ENCODE results near the gene GPRC5C.

GPRC5C gene

DNA sequence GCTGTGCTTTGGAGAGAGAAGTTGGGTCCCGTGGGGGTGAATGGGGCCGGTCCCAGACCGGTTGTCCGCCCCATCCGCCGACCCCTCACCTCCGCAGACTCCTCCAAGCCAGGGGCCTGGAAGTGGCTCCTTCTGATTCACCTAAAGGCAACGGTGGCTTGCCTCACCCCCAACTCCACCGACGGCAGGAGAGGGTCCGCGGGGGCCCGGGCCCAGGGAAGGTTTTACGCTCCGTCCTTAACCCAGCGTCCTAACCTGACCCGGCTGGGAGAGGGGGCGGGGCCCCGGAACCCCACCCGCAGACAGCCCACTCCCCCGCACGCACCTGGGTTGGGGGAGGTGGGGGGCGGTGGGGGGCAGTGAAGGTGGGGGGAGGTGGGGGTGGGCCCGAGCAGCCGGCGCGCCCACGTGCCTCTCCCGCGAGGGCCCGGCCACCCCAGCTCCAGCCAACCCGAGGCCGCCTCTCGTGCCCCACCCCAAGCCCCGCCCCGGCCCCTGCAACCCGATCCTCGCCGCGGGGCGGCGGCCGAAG lies 21.8 kb downstream of the GPRC5C start:
- Histone ChIP-seq H3K4me1 (ENCODE audit: control insufficient read depth, insufficient read depth, low read length, unreplicated experiment) (no peaks in the 10 kb centered on the region), H2AFZ (ENCODE audit: low read length, unreplicated experiment) (no peak overlapping the region), H3K36me3 (ENCODE audit: insufficient read depth, low read length) (no peaks in the 10 kb centered on the region), H3K27me3 (ENCODE audit: insufficient read depth, low read length) (peaks cover 15% of the 10 kb centered on the region; the same call in 1 of the 2 replicates), H3K27ac (ENCODE audit: low read depth, low read length) (no peak overlapping the region), H3K79me2 (ENCODE audit: control insufficient read depth, insufficient read depth, low read length, unreplicated experiment) (no peaks in the 10 kb centered on the region), H3K4me3 (ENCODE audit: low read depth, low read length) (peak overlapping the region; percentile 69)

DNA sequence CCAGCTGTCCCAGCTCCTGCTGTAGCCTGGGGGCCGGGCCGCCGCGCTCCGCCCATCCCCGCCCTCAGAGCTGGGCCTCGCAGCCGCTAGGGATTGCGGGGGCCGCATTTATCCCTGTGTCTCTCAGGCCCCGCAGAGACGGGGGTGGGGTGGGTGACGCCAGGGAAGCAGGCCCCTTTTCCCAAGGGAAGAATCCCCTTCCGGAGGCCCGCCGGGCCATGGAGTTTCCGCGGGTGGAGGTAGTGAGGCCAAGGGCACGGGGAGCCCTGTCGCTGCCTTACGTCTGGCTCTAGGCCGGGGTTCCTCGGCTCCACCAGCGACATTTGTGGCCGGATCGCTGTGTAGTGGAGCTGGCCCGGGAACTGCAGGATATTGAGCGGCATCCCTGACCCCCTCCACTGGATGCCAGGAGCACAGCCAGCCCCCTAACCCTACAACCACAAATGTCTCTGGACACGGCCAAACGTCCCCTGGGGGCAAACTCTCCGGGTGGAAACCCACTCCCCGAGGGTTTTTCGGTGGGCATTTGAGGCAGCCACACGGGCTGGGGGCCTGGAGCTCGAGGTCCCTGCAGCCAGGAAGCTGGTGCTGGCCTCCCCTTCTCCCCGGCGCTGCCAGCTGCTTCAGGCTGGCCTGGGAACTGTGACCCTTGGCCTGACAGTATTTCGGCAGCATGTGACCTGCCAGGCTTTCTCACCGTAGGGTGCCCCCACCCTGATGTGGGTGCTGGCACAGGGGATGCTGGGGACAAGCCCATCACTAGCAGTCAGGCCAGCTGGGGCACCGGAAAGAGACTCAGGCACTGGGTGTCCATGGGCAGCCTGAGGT lies 22.5 kb downstream of the GPRC5C start:
- Histone ChIP-seq H3K4me3 (ENCODE audit: low read depth, low read length) (peak overlapping the region; percentile 69), H3K27ac (ENCODE audit: low read depth, low read length) (no peak overlapping the region), H3K4me1 (ENCODE audit: control insufficient read depth, insufficient read depth, low read length, unreplicated experiment) (no peaks in the 10 kb centered on the region), H3K27me3 (ENCODE audit: insufficient read depth, low read length) (peaks cover 15% of the 10 kb centered on the region; the same call in 1 of the 2 replicates), H3K36me3 (ENCODE audit: insufficient read depth, low read length) (no peaks in the 10 kb centered on the region), H2AFZ (ENCODE audit: low read length, unreplicated experiment) (peak overlapping the region; percentile 9), H3K79me2 (ENCODE audit: control insufficient read depth, insufficient read depth, low read length, unreplicated experiment) (no peaks in the 10 kb centered on the region)

DNA sequence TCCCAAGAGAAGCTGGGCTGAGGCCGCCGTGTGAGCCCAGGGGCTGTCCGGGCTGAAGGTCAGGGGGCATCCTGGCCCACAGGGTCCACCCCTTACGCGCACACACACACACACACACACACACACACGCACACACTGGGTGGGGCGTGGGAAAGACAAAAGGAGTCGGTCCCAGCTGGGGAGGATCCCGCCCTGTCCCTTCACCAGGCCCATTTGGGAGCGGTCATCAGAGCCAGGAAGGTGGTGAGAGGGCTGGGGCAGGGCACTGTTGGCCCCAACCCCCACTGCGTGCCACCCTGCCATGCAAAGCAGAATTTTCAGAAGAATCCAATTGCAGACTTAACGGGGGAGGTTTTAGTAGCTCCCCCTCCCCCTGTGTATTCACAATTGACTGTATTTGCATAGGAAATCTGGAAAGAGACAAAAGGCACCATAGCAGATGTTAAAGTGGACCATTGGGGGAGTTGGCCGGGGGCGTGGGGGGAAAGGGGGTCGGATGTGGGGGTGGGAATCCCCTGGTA lies 23.2 kb downstream of the GPRC5C start:
- H3K4me3 ChIP-seq (ENCODE audit: low read depth, low read length): no peak overlapping the region
- H3K36me3 ChIP-seq (ENCODE audit: insufficient read depth, low read length): no peaks in the 10 kb centered on the region
- no peak overlapping the region for H2AFZ ChIP-seq (ENCODE audit: low read length, unreplicated experiment)
- H3K27me3 ChIP-seq (ENCODE audit: insufficient read depth, low read length): peaks cover 15% of the 10 kb centered on the region; the same call in 1 of the 2 replicates
- no peaks in the 10 kb centered on the region for H3K79me2 ChIP-seq (ENCODE audit: control insufficient read depth, insufficient read depth, low read length, unreplicated experiment)
- H3K4me1 ChIP-seq (ENCODE audit: control insufficient read depth, insufficient read depth, low read length, unreplicated experiment): no peaks in the 10 kb centered on the region
- no peak overlapping the region for H3K27ac ChIP-seq (ENCODE audit: low read depth, low read length)

DNA sequence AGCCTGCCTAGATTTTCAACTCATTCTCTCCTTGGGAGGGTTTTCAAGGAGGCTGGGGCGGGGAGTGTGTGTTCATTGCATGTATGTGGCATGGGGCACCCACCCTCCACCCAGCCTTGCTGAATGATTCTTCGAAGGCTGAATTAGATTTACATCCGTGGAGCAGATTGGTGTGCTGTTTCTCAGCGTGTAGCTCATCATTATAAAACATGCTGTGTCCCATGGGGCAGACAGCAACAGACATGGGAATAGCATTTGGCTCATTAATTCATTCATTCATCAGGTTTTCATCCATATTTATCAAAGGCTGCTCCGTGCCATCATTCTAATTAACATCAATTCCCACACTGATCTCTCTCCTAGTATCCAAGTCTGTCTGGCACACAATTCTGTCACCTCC lies 23.9 kb downstream of the GPRC5C start:
- no peak overlapping the region for H3K4me3 ChIP-seq (ENCODE audit: low read depth, low read length)
- H3K4me1 ChIP-seq (ENCODE audit: control insufficient read depth, insufficient read depth, low read length, unreplicated experiment): no peaks in the 10 kb centered on the region
- peaks cover 15% of the 10 kb centered on the region; the same call in 1 of the 2 replicates for H3K27me3 ChIP-seq (ENCODE audit: insufficient read depth, low read length)
- no peak overlapping the region for H3K27ac ChIP-seq (ENCODE audit: low read depth, low read length)
- no peaks in the 10 kb centered on the region for H3K36me3 ChIP-seq (ENCODE audit: insufficient read depth, low read length)
- no peaks in the 10 kb centered on the region for H3K79me2 ChIP-seq (ENCODE audit: control insufficient read depth, insufficient read depth, low read length, unreplicated experiment)
- H2AFZ ChIP-seq (ENCODE audit: low read length, unreplicated experiment): no peak overlapping the region

DNA sequence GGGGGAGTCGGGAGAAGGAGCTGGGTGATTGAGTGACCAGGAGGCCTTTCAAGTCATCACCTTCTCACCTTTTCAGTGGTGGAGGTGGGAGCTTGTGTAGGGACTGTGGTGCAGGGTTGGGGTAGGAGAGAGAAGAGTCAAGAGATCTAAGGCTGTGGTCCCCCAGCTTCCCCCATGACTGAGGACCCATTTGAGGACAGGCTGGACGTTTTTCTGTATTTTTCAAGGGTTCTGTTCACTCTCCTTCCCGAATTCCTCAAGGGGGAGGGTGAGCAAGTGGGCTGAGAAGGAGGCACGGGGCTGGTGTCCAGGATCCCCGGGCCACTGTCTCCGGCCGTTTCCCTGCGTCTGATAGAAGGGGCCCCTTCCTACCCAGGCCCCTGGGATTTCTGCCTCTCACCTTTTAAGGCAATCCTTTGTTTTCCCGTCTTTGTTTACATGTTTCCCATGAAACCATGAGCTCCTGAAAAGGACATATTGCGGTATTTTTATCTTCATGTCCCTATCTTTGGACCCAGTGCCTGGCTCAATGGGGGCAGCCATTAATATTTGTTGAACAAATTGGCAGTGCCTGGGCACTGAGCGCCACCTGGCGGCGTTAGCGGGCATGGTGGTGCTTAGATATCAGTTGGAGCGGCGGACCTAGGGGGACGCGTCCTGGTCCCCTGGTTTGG lies 25.4 kb downstream of the GPRC5C start:
- H3K4me1 ChIP-seq (ENCODE audit: control insufficient read depth, insufficient read depth, low read length, unreplicated experiment): no peaks in the 10 kb centered on the region
- H3K27me3 ChIP-seq (ENCODE audit: insufficient read depth, low read length): peaks cover 18% of the 10 kb centered on the region; the same call in 1 of the 2 replicates
- no peaks in the 10 kb centered on the region for H3K36me3 ChIP-seq (ENCODE audit: insufficient read depth, low read length)
- no peak overlapping the region for H2AFZ ChIP-seq (ENCODE audit: low read length, unreplicated experiment)
- H3K79me2 ChIP-seq (ENCODE audit: control insufficient read depth, insufficient read depth, low read length, unreplicated experiment): no peaks in the 10 kb centered on the region
- no peak overlapping the region for H3K27ac ChIP-seq (ENCODE audit: low read depth, low read length)
- H3K4me3 ChIP-seq (ENCODE audit: low read depth, low read length): no peak overlapping the region

DNA sequence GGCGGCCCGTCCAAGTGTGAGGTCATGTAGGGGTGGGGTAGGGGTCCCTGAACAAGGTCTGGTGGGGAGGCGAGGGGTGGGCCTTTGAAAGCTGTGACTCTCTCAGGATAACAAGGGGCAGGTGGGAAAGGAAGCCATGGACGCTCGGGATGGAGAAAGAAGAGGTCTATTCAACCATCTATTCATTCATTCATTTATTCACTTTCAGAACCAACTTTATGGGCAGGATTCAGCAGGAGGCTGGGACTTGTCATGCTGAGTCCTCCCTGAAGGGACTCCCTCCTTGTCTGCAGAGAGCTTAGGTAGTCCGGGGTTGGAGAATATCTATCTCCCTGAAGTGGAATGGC lies 25.9 kb downstream of the GPRC5C start:
- H2AFZ ChIP-seq (ENCODE audit: low read length, unreplicated experiment): no peak overlapping the region
- no peaks in the 10 kb centered on the region for H3K4me1 ChIP-seq (ENCODE audit: control insufficient read depth, insufficient read depth, low read length, unreplicated experiment)

DNA sequence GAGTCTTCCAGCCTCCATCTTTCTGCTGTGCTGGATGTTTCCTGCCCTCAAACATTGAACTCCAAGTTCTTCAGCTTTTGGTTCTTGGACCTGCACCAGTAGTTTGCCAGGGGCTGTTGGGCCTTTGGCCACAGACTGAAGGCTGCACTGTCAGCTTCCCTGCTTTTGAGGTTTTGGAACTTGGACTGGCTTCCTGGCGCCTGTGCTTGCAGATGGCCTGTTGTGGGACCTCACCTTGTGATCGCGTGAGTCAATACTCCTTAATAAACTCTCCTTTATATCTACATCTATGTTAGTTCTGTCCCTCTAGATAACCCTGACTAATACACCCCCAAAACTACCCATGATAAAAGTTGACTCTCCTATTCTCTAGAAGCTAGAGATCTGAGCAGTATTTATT lies 26.9 kb downstream of the GPRC5C start:
- Histone ChIP-seq H3K27me3 (ENCODE audit: insufficient read depth, low read length) (peaks cover 5% of the 10 kb centered on the region; the same call in 1 of the 2 replicates), H3K4me1 (ENCODE audit: control insufficient read depth, insufficient read depth, low read length, unreplicated experiment) (no peaks in the 10 kb centered on the region), H3K4me3 (ENCODE audit: low read depth, low read length) (no peak overlapping the region), H2AFZ (ENCODE audit: low read length, unreplicated experiment) (no peak overlapping the region), H3K36me3 (ENCODE audit: insufficient read depth, low read length) (no peaks in the 10 kb centered on the region), H3K79me2 (ENCODE audit: control insufficient read depth, insufficient read depth, low read length, unreplicated experiment) (no peaks in the 10 kb centered on the region), H3K27ac (ENCODE audit: low read depth, low read length) (no peak overlapping the region)

More for the DNA sequence above, 25.9 kb downstream of the GPRC5C start:
- Histone ChIP-seq H3K27me3 (ENCODE audit: insufficient read depth, low read length) (peaks cover 13% of the 10 kb centered on the region; the same call in 1 of the 2 replicates), H3K4me3 (ENCODE audit: low read depth, low read length) (no peak overlapping the region), H3K27ac (ENCODE audit: low read depth, low read length) (no peak overlapping the region), H3K79me2 (ENCODE audit: control insufficient read depth, insufficient read depth, low read length, unreplicated experiment) (no peaks in the 10 kb centered on the region), H3K36me3 (ENCODE audit: insufficient read depth, low read length) (no peaks in the 10 kb centered on the region)

DNA sequence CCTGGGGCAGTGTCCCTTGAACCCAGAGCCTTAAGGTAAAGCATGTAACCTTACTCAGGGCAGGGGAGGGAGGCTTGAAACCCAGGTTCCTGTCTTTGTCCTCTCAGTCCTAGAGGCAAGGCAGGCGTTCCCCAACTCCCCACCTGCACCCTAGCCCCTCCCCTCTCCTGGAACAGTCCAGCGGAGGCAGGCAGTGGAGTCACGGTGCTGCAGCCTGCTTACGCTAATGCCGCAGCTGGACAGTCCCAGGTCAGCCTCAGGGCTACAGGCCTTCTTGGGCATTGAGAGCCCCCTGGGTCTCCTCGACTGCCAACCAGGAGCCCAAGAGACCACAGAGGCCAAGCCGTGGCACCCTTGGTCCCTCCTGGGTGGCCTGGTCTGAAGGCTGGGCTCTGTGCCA lies 27.7 kb downstream of the GPRC5C start:
- Histone ChIP-seq H3K36me3 (ENCODE audit: insufficient read depth, low read length) (no peaks in the 10 kb centered on the region), H3K4me3 (ENCODE audit: low read depth, low read length) (no peak overlapping the region), H3K27ac (ENCODE audit: low read depth, low read length) (no peak overlapping the region), H3K4me1 (ENCODE audit: control insufficient read depth, insufficient read depth, low read length, unreplicated experiment) (no peaks in the 10 kb centered on the region), H3K79me2 (ENCODE audit: control insufficient read depth, insufficient read depth, low read length, unreplicated experiment) (no peaks in the 10 kb centered on the region), H3K27me3 (ENCODE audit: insufficient read depth, low read length) (peaks cover 5% of the 10 kb centered on the region; the same call in 1 of the 2 replicates), H2AFZ (ENCODE audit: low read length, unreplicated experiment) (no peak overlapping the region)

DNA sequence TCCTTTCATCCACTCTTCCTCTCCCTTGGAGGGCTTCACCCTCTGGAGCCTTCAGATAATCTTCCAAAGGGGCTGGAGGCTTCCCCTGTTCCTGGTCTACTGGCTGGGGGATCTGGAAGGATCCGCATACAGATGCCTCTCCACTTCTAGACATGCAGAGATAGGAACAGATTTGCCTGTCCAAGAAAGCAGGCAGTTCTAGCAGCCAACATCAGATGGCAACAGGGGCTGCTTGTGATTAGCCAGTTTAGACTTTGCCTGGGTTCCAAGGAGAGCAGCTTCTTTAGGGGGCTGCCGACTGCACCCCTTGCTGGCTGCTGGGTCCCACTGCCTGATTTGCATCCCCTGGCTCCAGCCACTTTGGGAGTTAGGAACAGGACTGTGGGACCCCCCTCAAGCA lies 28.4 kb downstream of the GPRC5C start:
- H3K4me1 ChIP-seq (ENCODE audit: control insufficient read depth, insufficient read depth, low read length, unreplicated experiment): no peaks in the 10 kb centered on the region
- no peak overlapping the region for H3K4me3 ChIP-seq (ENCODE audit: low read depth, low read length)
- peaks cover 5% of the 10 kb centered on the region; the same call in 1 of the 2 replicates for H3K27me3 ChIP-seq (ENCODE audit: insufficient read depth, low read length)
- no peaks in the 10 kb centered on the region for H3K79me2 ChIP-seq (ENCODE audit: control insufficient read depth, insufficient read depth, low read length, unreplicated experiment)
- H2AFZ ChIP-seq (ENCODE audit: low read length, unreplicated experiment): no peak overlapping the region
- no peak overlapping the region for H3K27ac ChIP-seq (ENCODE audit: low read depth, low read length)
- no peaks in the 10 kb centered on the region for H3K36me3 ChIP-seq (ENCODE audit: insufficient read depth, low read length)

DNA sequence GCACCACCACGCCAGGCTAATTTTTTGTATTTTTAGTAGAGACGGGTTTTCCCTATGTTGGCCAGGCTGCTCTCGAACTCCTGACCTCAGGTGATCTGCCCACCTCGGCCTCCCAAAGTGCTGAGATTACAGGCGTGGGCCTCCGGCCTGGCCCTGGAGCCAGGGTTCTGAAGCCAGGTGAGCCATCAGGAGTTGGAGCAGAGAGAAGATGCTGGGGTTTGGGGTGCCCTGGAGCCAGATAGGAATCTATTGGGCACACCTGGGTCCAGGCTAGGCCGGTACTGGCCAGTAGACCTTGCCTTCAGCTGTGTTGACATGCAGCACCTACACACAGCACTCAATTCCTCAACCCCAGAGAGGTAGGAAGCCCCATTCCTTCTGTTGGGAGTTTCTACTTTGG lies 29.1 kb downstream of the GPRC5C start:
- H2AFZ ChIP-seq (ENCODE audit: low read length, unreplicated experiment): no peak overlapping the region
- no peaks in the 10 kb centered on the region for H3K36me3 ChIP-seq (ENCODE audit: insufficient read depth, low read length)
- no peak overlapping the region for H3K4me3 ChIP-seq (ENCODE audit: low read depth, low read length)
- H3K79me2 ChIP-seq (ENCODE audit: control insufficient read depth, insufficient read depth, low read length, unreplicated experiment): no peaks in the 10 kb centered on the region
- H3K4me1 ChIP-seq (ENCODE audit: control insufficient read depth, insufficient read depth, low read length, unreplicated experiment): no peaks in the 10 kb centered on the region
- no peak overlapping the region for H3K27ac ChIP-seq (ENCODE audit: low read depth, low read length)
- H3K27me3 ChIP-seq (ENCODE audit: insufficient read depth, low read length): peaks cover 7% of the 10 kb centered on the region; the same call in 1 of the 2 replicates
